Right atrium auricular region (tissue), 2 donors: Measurements from ENCODE around the gene CDC42. TPM values are rescaled to one million over a fixed set of nuclear protein-coding genes. Genes with fewer than 3 reads are reported as not detected.

Experiments
- DNase-seq: peaks from one replicate; pipeline ENCODE4 v3.0.0-alpha.2; 2019; ENCODE audit warnings: low spot score
- H3K27ac ChIP-seq, 2 donors: fragments of 200-600 bp; sonication (generic); 1 replicate in 1 of 2; 2 replicates in 1 of 2; pipeline ENCODE4 v1.5.1; 2016 to 2019
- H3K27me3 ChIP-seq, 2 donors: fragments of 200-600 bp; sonication (generic); one replicate each; pipeline versions ENCODE4 v1.5.1 to v1.6.0; 2017 to 2019
- H3K36me3 ChIP-seq: fragments of 200-600 bp; sonication (generic); one replicate; pipeline ENCODE4 v1.5.1; 2016
- H3K4me1 ChIP-seq, 2 donors: fragments of 200-600 bp; sonication (generic); one replicate each; pipeline versions ENCODE4 v1.5.1 to v1.6.0; 2017 to 2019
- H3K4me3 ChIP-seq, 2 donors: fragments of 200-600 bp; sonication (generic); 1 replicate in 1 of 2; 2 replicates in 1 of 2; pipeline ENCODE4 v1.5.1; 2017 to 2019; ENCODE audit warnings: mild to moderate bottlenecking in 1 of 2, moderate library complexity in 1 of 2
- H3K9me3 ChIP-seq, 2 donors: fragments of 200-600 bp; sonication (generic); one replicate each; pipeline ENCODE4 v1.5.1; 2019
- CTCF ChIP-seq, 2 donors: fragments of 200-600 bp; sonication (generic); IDR thresholded peaks; one replicate each; pipeline ENCODE4 v1.5.1; 2019; ENCODE audit warnings: antibody characterized with exemption in 2 of 2
- total RNA-seq, 2 donors: library from RNA; depleted of rRNA; stranded (reverse); fragments of >200 nt; gene quantifications; one replicate each; pipeline ENCODE4 v1.1.0, GENCODE V29; 2016

CDC42 gene
- total RNA-seq, 2 donors from 2014 or later: 144 to 147 TPM

- TF ChIP-seq CTCF (IDR thresholded peaks at IDR 0.05): no peak
- H3K4me3 ChIP-seq: no peak overlapping the region
- no peak overlapping the region for H3K27ac ChIP-seq
- peaks cover 0 to 10% of the 10 kb centered on the region in 2 donors for H3K4me1 ChIP-seq
- DNase-seq: no peak
- no peaks in the 10 kb centered on the region for H3K36me3 ChIP-seq
- H3K9me3 ChIP-seq: no peaks in the 10 kb centered on the region
- H3K27me3 ChIP-seq: no peaks in the 10 kb centered on the region
These were observed 81.4 kb downstream of the CDC42 start for GRCh38 chr1:22133931-22134324.

GRCh38 chr1:22137004-22137720 lies 84.7 kb downstream of the CDC42 start:
- Histone ChIP-seq H3K36me3 (no peaks in the 10 kb centered on the region), H3K4me1 (peaks cover 0 to 14% of the 10 kb centered on the region in 2 donors), H3K9me3 (no peaks in the 10 kb centered on the region), H3K27ac (no peak overlapping the region), H3K4me3 (no peak overlapping the region), H3K27me3 (no peaks in the 10 kb centered on the region)
- no peak for TF ChIP-seq CTCF (IDR thresholded peaks at IDR 0.05)
- DNase-seq: no peak

GRCh38 chr1:22139066-22139594 lies 86.6 kb downstream of the CDC42 start:
- no peak for TF ChIP-seq CTCF (IDR thresholded peaks at IDR 0.05)
- H3K9me3 ChIP-seq: no peaks in the 10 kb centered on the region
- no peak overlapping the region for H3K27ac ChIP-seq
- H3K4me1 ChIP-seq: peaks cover 0 to 17% of the 10 kb centered on the region in 2 donors
- no peaks in the 10 kb centered on the region for H3K27me3 ChIP-seq
- no peaks in the 10 kb centered on the region for H3K36me3 ChIP-seq
- DNase-seq: no peak
- no peak overlapping the region for H3K4me3 ChIP-seq

GRCh38 chr1:22139817-22140216 lies 87.3 kb downstream of the CDC42 start:
- DNase-seq: no peak
- peaks cover 0 to 17% of the 10 kb centered on the region in 2 donors for H3K4me1 ChIP-seq
- no peak overlapping the region for H3K4me3 ChIP-seq
- no peaks in the 10 kb centered on the region for H3K36me3 ChIP-seq
- no peak for TF ChIP-seq CTCF (IDR thresholded peaks at IDR 0.05)
- H3K9me3 ChIP-seq: no peaks in the 10 kb centered on the region
- no peaks in the 10 kb centered on the region for H3K27me3 ChIP-seq
- H3K27ac ChIP-seq: no peak overlapping the region

Other genes with a start within 250 kb of the CDC42 start
- not detected for gene LDLRAD2, start 240.4 kb upstream of the CDC42 start, total RNA-seq
- gene HSPG2, start 115.4 kb upstream of the CDC42 start, total RNA-seq: 100 to 1,000 TPM; 424 to 557 TPM
- not detected for gene CELA3B, start 75.7 kb upstream of the CDC42 start, total RNA-seq
- gene CELA3A, start 51.1 kb upstream of the CDC42 start, total RNA-seq: not detected
- gene WNT4, start 90.4 kb downstream of the CDC42 start, total RNA-seq: under 1 TPM in 1 of 2 donors, not detected in 1; 0.16 TPM